H1 (cell line): ENCODE measurements around the gene HDAC7. TPM values are rescaled to one million over a fixed set of nuclear protein-coding genes. Genes with fewer than 3 reads are reported as not detected.

Experiments
- CTCF ChIA-PET: fragments of 300-600 bp; sonication (Branson Sonifier 250); formaldehyde crosslinking; loops from one replicate; lab custom pipeline; 2021; ENCODE audit not compliant: partially characterized antibody; lab: Charles Lee
- POLR2A ChIA-PET: fragments of 300-600 bp; sonication (Branson Sonifier 250); formaldehyde crosslinking; loops from one replicate; lab custom pipeline; 2021; ENCODE audit warnings: inconsistent platforms; ENCODE audit not compliant: partially characterized antibody; lab: Charles Lee
- DNase-seq, 2 experiments: peaks; one replicate each; pipeline versions ENCODE4 v3.0.0 to v3.0.0-alpha.2; 2010 to 2022; ENCODE audit warnings: low spot score in 2 of 2, low read depth in 1 of 2, mixed read lengths in 1 of 2
- FAIRE-seq: peaks from 2 replicates; lab custom pipeline; 2011; peaks lifted over from hg19 to GRCh38; lab: Jason Lieb, UNC
- H2AFZ ChIP-seq: 2 replicates; pipeline ENCODE4 v1.8.1; 2012; ENCODE audit warnings: low read length, inconsistent platforms
- H2AK5ac ChIP-seq: 2 replicates; pipeline ENCODE4 v1.6.1; 2013; ENCODE audit warnings: low read depth, low read length
- H2BK120ac ChIP-seq: replicated peaks from 2 replicates; pipeline ENCODE3; 2013; ENCODE audit warnings: low read depth, low read length, inconsistent platforms
- H2BK12ac ChIP-seq: 2 replicates; pipeline ENCODE4 v1.6.1; 2013; ENCODE audit warnings: low read depth, low read length
- H2BK15ac ChIP-seq: 2 replicates; pipeline ENCODE4 v1.6.1; 2013; ENCODE audit warnings: low read length
- H2BK20ac ChIP-seq: 2 replicates; pipeline ENCODE4 v1.6.1; 2013; ENCODE audit warnings: low read length
- H2BK5ac ChIP-seq: 2 replicates; pipeline ENCODE4 v1.6.1; 2013; ENCODE audit warnings: low read depth, low read length
- H3K14ac ChIP-seq: 2 replicates; pipeline ENCODE4 v1.6.1; 2013; ENCODE audit warnings: inconsistent platforms; ENCODE audit not compliant: insufficient read length
- H3K18ac ChIP-seq: 2 replicates; pipeline ENCODE4 v1.6.1; 2013; ENCODE audit warnings: low read length; ENCODE audit errors: extremely low read depth
- H3K23ac ChIP-seq: 2 replicates; pipeline ENCODE4 v1.6.1; 2013; ENCODE audit warnings: inconsistent platforms; ENCODE audit not compliant: insufficient read length
- H3K23me2 ChIP-seq: 2 replicates; pipeline ENCODE4 v1.6.1; 2013; ENCODE audit warnings: low read depth, low read length
- H3K27ac ChIP-seq: 2 replicates; pipeline ENCODE4 v1.6.1; 2011; ENCODE audit warnings: low read depth, low read length, inconsistent platforms
- H3K27me3 ChIP-seq, 4 experiments: replicated peaks in 1 of 4; 1 replicate in 1 of 4; 2 replicates in 3 of 4; pipeline versions ENCODE4 v1.6.1 to v1.8.1; 2011 to 2013; ENCODE audit warnings: low read length in 3 of 4, mild to moderate bottlenecking in 3 of 4, inconsistent platforms in 2 of 4, mixed read lengths in 2 of 4, moderate library complexity in 1 of 4; ENCODE audit not compliant: control insufficient read depth in 3 of 4, insufficient read depth in 3 of 4; ENCODE audit errors: extremely low read depth in 1 of 4
- H3K36me3 ChIP-seq, 4 experiments: 2 replicates each; pipeline versions ENCODE4 v1.6.1 to v1.8.1; 2011 to 2013; ENCODE audit warnings: mild to moderate bottlenecking in 4 of 4, low read length in 3 of 4, moderate library complexity in 2 of 4, control low read depth in 1 of 4, inconsistent platforms in 1 of 4; ENCODE audit not compliant: insufficient read depth in 4 of 4, control insufficient read depth in 2 of 4
- H3K4ac ChIP-seq: replicated peaks from 2 replicates; pipeline ENCODE3; 2013; ENCODE audit warnings: low read length, low read depth, mixed read lengths, inconsistent platforms; ENCODE audit not compliant: insufficient read length
- H3K4me1 ChIP-seq, 4 experiments: replicated peaks in 1 of 4; 1 replicate in 1 of 4; 2 replicates in 3 of 4; pipeline versions ENCODE4 v1.6.1 to v1.8.1; 2011 to 2013; ENCODE audit warnings: low read length in 3 of 4, inconsistent platforms in 2 of 4, mixed read lengths in 1 of 4; ENCODE audit not compliant: insufficient read depth in 4 of 4, control insufficient read depth in 3 of 4
- H3K4me2 ChIP-seq, 2 experiments: 2 replicates each; pipeline versions ENCODE4 v1.6.1 to v1.8.1; 2011 to 2013; ENCODE audit warnings: low read depth in 2 of 2, low read length in 2 of 2, control low read depth in 1 of 2, inconsistent platforms in 1 of 2, mild to moderate bottlenecking in 1 of 2; ENCODE audit not compliant: insufficient read depth in 1 of 2
- H3K4me3 ChIP-seq, 4 experiments: fragments of 200-600, 300-600 bp in 1 of 4; sonication (generic), shearing (Covaris generic), sonication (Bioruptor Twin) in 1 of 4; 2 replicates each; pipeline versions ENCODE4 v1.5.1 to v1.8.1; 2011 to 2016; ENCODE audit warnings: low read length in 4 of 4, low read depth in 3 of 4, control low read depth in 2 of 4, inconsistent platforms in 2 of 4, mild to moderate bottlenecking in 2 of 4, mixed read lengths in 1 of 4, moderate library complexity in 1 of 4; ENCODE audit not compliant: insufficient read depth in 2 of 4; ENCODE audit errors: extremely low read depth in 1 of 4
- H3K56ac ChIP-seq: replicated peaks from 2 replicates; pipeline ENCODE3; 2013; ENCODE audit warnings: low read depth, mild to moderate bottlenecking, mixed read lengths, low read length, inconsistent platforms; ENCODE audit not compliant: insufficient read length
- H3K79me1 ChIP-seq: 2 replicates; pipeline ENCODE4 v1.6.1; 2013; ENCODE audit warnings: low read depth, low read length, control low read depth
- H3K79me2 ChIP-seq, 2 experiments: 2 replicates each; pipeline versions ENCODE4 v1.6.1 to v1.8.1; 2012 to 2013; ENCODE audit warnings: low read length in 2 of 2, mild to moderate bottlenecking in 2 of 2, inconsistent platforms in 1 of 2; ENCODE audit not compliant: insufficient read depth in 2 of 2, control insufficient read depth in 1 of 2
- H3K9ac ChIP-seq, 4 experiments: replicated peaks in 1 of 4; 1 replicate in 1 of 4; 2 replicates in 3 of 4; pipeline versions ENCODE4 v1.6.1 to v1.8.1; 2011 to 2013; ENCODE audit warnings: low read depth in 3 of 4, low read length in 3 of 4, control low read depth in 2 of 4, mild to moderate bottlenecking in 2 of 4, moderate library complexity in 2 of 4, inconsistent platforms in 1 of 4; ENCODE audit errors: extremely low read depth in 1 of 4
- H3K9me3 ChIP-seq, 2 experiments: 2 replicates each; pipeline versions ENCODE4 v1.6.1 to v1.8.1; 2012 to 2013; ENCODE audit warnings: mild to moderate bottlenecking in 2 of 2, moderate library complexity in 2 of 2, control low read depth in 1 of 2, inconsistent platforms in 1 of 2, low read depth in 1 of 2, low read length in 1 of 2, mixed read lengths in 1 of 2; ENCODE audit not compliant: insufficient read depth in 2 of 2
- H4K20me1 ChIP-seq, 2 experiments: replicated peaks in 1 of 2; 2 replicates each; pipeline versions ENCODE3 to v1.8.1; 2011 to 2013; ENCODE audit warnings: inconsistent platforms in 2 of 2, low read length in 2 of 2, mild to moderate bottlenecking in 1 of 2; ENCODE audit not compliant: insufficient read depth in 2 of 2, control insufficient read depth in 1 of 2
- H4K5ac ChIP-seq: 2 replicates; pipeline ENCODE4 v1.6.1; 2013; ENCODE audit warnings: low read length, low read depth, mixed read lengths, inconsistent platforms; ENCODE audit not compliant: insufficient read length
- H4K8ac ChIP-seq: 2 replicates; pipeline ENCODE4 v1.8.0; 2013; ENCODE audit warnings: mild to moderate bottlenecking, moderate library complexity, low read length, inconsistent platforms; ENCODE audit not compliant: insufficient read depth; ENCODE audit errors: extremely low read depth
- H4K91ac ChIP-seq: replicated peaks from 2 replicates; pipeline ENCODE3; 2013; ENCODE audit warnings: low read length, mixed read lengths, inconsistent platforms; ENCODE audit not compliant: insufficient read length
- ASH2L ChIP-seq: fragments of 200-600, 300-600 bp; sonication (generic); IDR thresholded peaks from one replicate; pipeline ENCODE4 v1.7.1; 2017; ENCODE audit warnings: low read length
- WGBS, 2 experiments: shearing (Covaris generic) in 1 of 2; methylation state at CpG; one replicate each; pipeline versions ENCODE4 v1.1.6 to v1.1.7; 2013 to 2015; ENCODE audit warnings: low lambda C conversion rate in 2 of 2, mixed read lengths in 2 of 2, inconsistent platforms in 1 of 2, low coverage in 1 of 2, missing lambda C conversion rate in 1 of 2; ENCODE audit not compliant: insufficient replicate concordance in 2 of 2, insufficient coverage in 1 of 2, insufficient read length in 1 of 2; ENCODE audit errors: extremely low coverage in 1 of 2, missing lambda C conversion rate in 1 of 2; 5-methylcytosine and 5-hydroxymethylcytosine counted together
- polyA plus RNA-seq, 7 experiments: library from polyadenylated mRNA; depleted of rRNA in 3 of 7; stranded (reverse) in 5 of 7; unstranded in 2 of 7; fragments of >200 nt in 5 of 7; fragments of 200-250 nt in 2 of 7; gene quantifications; 1 replicate in 5 of 7; 2 replicates in 1 of 7; 4 replicates in 1 of 7; pipeline versions ENCODE4 v1.2.1 to v1.2.3, GENCODE V29; 2011 to 2013; ENCODE audit warnings: missing spikeins in 2 of 7, mixed read lengths in 2 of 7
- total RNA-seq: library from RNA; stranded (reverse); fragmentation: NEBNext Ultra II Directional; extraction: Animal tissue kit (Norgen Biotek cat#: 25700); gene quantifications from 2 replicates; pipeline ENCODE4 v1.2.1, GENCODE V29; 2021

Gene HDAC7
- total and polyA plus RNA-seq, 2 of the 8 experiments (the other 6 are each of a cell fraction or from before 2014, with no cell fraction given), result 25.5 to 84.9 TPM

- Histone ChIP-seq H3K79me1 (no peaks in the 10 kb centered on the region), H2AK5ac (no peak overlapping the region), H3K4ac (no peak overlapping the region), H3K27me3 (no peaks in the 10 kb centered on the region), H4K91ac (no peak overlapping the region), H2BK5ac (no peak overlapping the region), H3K23ac (no peak overlapping the region), H4K8ac (no peak overlapping the region; the same call in 1 of the 2 replicates), H2BK12ac (no peak overlapping the region), H3K14ac (no peak overlapping the region), H3K27ac (no peak overlapping the region), H3K4me1 (no peaks in the 10 kb centered on the region), H3K79me2 (no peaks in the 10 kb centered on the region), H3K9me3 (no peaks in the 10 kb centered on the region), H3K9ac (no peak overlapping the region)
- POLR2A ChIA-PET, result interaction anchor here (0.7 to 3.8 kb wide), 2 partner anchors 9 to 29 kb away, joined by 3 to 17 read pairs; partner anchors contain the start of gene RAPGEF3
- FAIRE-seq (no peak), DNase-seq (no peak)
- CTCF ChIA-PET, result interaction anchor here (1.3 to 58.8 kb wide), 5 partner anchors 9 to 83 kb away, joined by 5 to 2442 read pairs (median 318); partner anchors contain the start of genes ENDOU, RAPGEF3 and RPAP3
- WGBS, 2 experiments, result 84% methylated on average over 14 of the region's 14 CpGs; no CpG with 5 or more reads in 1 of the 2 experiments
- TF ChIP-seq ASH2L, result no peak
- TF ChIP-seq, all 59 proteins: peak for 0
- Histone ChIP-seq H3K4me3 (no peak overlapping the region), H2BK15ac (no peak overlapping the region), H2BK20ac (no peak overlapping the region), H2AFZ (no peak overlapping the region), H3K36me3 (peaks cover 29 to 55% (median 48%) of the 10 kb centered on the region in 4 experiments), H4K5ac (no peak overlapping the region), H4K20me1 (peaks cover 0 to 19% of the 10 kb centered on the region in 2 experiments), H3K56ac (no peak overlapping the region), H3K18ac (no peak overlapping the region), H2BK120ac (no peak overlapping the region), H3K4me2 (no peak overlapping the region), H3K23me2 (no peaks in the 10 kb centered on the region)
These were observed 31.9 kb downstream of the HDAC7 start for GRCh38 chr12:47787596-47788319.
